Measurements from ENCODE around the gene ADISSP. TPM values are rescaled to one million over a fixed set of nuclear protein-coding genes. Genes with fewer than 3 reads are reported as not detected.

Gene ADISSP
- total RNA-seq, 1 experiment from 2014 or later, result 99.4 TPM

- Histone ChIP-seq H3K27ac (ENCODE audit: low read depth, low read length) (no peak overlapping the region), H3K27me3 (ENCODE audit: insufficient read depth, low read length) (no peaks in the 10 kb centered on the region), H3K79me2 (ENCODE audit: insufficient read depth, low read length) (no peaks in the 10 kb centered on the region), H3K9me3 (ENCODE audit: control insufficient read depth in 1 of 2, insufficient read depth in 1 of 2, low read depth in 1 of 2, low read length in 2 of 2) (no peaks in the 10 kb centered on the region), H3K4me2 (ENCODE audit: low read length) (no peak overlapping the region), H4K20me1 (ENCODE audit: insufficient read depth) (no peaks in the 10 kb centered on the region), H3K9ac (ENCODE audit: low read length) (no peak overlapping the region), H2AFZ (ENCODE audit: low read depth, low read length, poor library complexity, severe bottlenecking) (no peak overlapping the region), H3K36me3 (ENCODE audit: control insufficient read depth in 1 of 2, insufficient read depth in 2 of 2, low read length in 2 of 2) (no peaks in the 10 kb centered on the region), H3K9me2 (ENCODE audit: insufficient read depth) (no peaks in the 10 kb centered on the region), H3K4me1 (ENCODE audit: control insufficient read depth in 1 of 2, insufficient read depth in 2 of 2, low read length in 2 of 2) (peaks cover 0 to 12% of the 10 kb centered on the region in 2 experiments; a peak in 3 of 4 replicates), H3K4me3 (replicated peaks in 1 of 2; ENCODE audit: low read depth in 1 of 2, low read length in 2 of 2) (no peak overlapping the region)
- intact Hi-C loops (cut with micrococcal nuclease), result no loop called here
- DNase-seq (ENCODE audit: low read depth, low spot score), result no peak
- TF ChIP-seq EGR1 (IDR thresholded peaks at IDR 0.05; ENCODE audit: low read depth) (no peak), POLR2A (IDR thresholded peaks at IDR 0.05; ENCODE audit: borderline replicate concordance, extremely low read depth, insufficient read depth, insufficient read length) (no peak), EZH2phosphoT487 (IDR thresholded peaks at IDR 0.05; ENCODE audit: borderline replicate concordance) (no peak), CBX3 (IDR thresholded peaks at IDR 0.05; ENCODE audit: low read depth) (no peak), ZFX (IDR thresholded peaks at IDR 0.05) (no peak), RAD21 (IDR thresholded peaks at IDR 0.05; ENCODE audit: low read depth) (no peak), ELF1 (IDR thresholded peaks at IDR 0.05; ENCODE audit: borderline replicate concordance, low read depth) (no peak), FOSL1 (IDR thresholded peaks at IDR 0.05; ENCODE audit: low read depth) (no peak), SRF (IDR thresholded peaks at IDR 0.05; ENCODE audit: low read depth) (no peak), EZH2 (IDR thresholded peaks at IDR 0.05) (no peak), SP1 (IDR thresholded peaks at IDR 0.05; ENCODE audit: low read depth) (no peak), REST (IDR thresholded peaks at IDR 0.05; ENCODE audit: low read depth) (no peak)
- RAD21 ChIA-PET (ENCODE audit: low non-redundant PET in 1 of 2, low total read pairs in 2 of 2, uncharacterized antibody in 2 of 2, unreplicated experiment in 2 of 2), result no interaction called here
- BruUV-seq (replicated peaks), result no TSS peak
- CTCF ChIA-PET, result no interaction called here
- ATAC-seq, result no peak
- POLR2A ChIA-PET, result no interaction called here
Measured at GRCh38 chr20:3705970-3706739, 61.4 kb downstream of the ADISSP start.

Measured in HCT116 (cell line).